ENCODE results near the gene NR5A2.
A peak's percentile ranks its signal among the peaks of the same experiment; 100 is the strongest.

Gene NR5A2

DNA sequence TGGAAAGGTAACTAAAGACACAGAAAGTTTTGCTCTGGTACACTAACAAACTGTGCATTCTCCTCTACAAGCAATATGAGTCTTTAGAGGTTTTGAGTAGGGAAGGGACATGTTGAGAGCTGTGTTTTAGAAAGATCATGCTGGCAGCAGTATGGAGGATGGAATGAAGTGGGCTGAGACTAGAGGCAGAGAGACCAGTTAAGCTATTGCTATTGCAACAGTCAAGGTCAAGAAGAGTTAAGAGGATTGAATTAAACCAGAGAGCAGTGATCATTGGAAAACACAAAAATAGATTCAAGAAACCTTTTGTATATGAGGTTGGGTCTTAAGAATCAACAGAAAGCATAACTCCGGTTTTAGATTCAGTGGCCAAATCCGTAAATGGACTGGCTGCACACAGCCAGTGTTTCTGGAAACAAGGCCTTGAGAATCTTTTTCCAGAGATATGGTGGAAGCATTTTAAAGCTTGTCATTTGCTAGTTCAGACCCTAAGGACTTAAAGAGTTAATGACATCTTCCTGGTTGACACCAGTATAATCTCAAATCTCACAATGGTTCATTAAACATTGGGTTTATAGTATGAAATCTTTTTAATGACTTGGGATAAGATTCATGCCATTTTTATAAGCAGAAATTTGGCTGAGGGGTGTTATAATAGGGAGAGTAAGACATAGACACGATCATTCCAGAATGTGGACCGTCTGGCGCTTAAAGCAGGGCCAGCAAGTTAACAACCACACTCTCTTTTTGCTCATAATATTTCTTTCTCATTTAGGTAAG lies 177.9 kb downstream of the NR5A2 start:
- Mint-ChIP-seq H3K36me3 (no peaks in the 10 kb centered on the region), H3K4me1 (peaks cover 4% of the 10 kb centered on the region), H3K27ac (no peak overlapping the region), H3K9me3 (no peaks in the 10 kb centered on the region), H3K4me3 (no peak overlapping the region)
- no peak for DNase-seq (ENCODE audit: low spot score in 2 of 2)
- no peak for ATAC-seq

DNA sequence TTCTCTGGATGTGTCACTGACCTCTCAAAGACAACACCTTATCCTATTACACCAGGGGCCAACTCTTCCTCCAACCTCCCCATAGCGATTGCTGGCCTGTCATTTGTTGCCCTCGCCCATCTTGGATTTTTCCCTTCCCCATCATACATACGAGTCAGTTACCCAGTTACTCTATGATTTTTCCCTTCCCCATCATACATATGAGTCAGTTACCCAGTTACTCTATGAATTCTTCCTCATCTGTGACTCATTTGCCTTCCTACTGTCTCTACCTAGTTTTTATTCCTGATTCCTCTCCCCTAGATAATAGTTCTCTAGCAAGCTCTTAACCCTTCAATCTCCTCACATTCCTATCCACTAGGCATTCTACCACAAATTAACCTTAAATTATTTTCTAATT lies 178.8 kb downstream of the NR5A2 start:
- Mint-ChIP-seq H3K36me3 (no peaks in the 10 kb centered on the region), H3K27ac (no peak overlapping the region), H3K9me3 (no peaks in the 10 kb centered on the region), H3K4me1 (peaks cover 4% of the 10 kb centered on the region), H3K4me3 (no peak overlapping the region)
- no peak for DNase-seq (ENCODE audit: low spot score in 2 of 2)
- ATAC-seq, result peak; percentile 36

- DNase-seq (ENCODE audit: low spot score in 2 of 2) (no peak), ATAC-seq (no peak)
- H3K9me3 Mint-ChIP-seq, result no peaks in the 10 kb centered on the region
- H3K27ac Mint-ChIP-seq, result no peak overlapping the region
- peaks cover 4% of the 10 kb centered on the region for H3K4me1 Mint-ChIP-seq
- H3K4me3 Mint-ChIP-seq, result no peak overlapping the region
- H3K36me3 Mint-ChIP-seq, result no peaks in the 10 kb centered on the region
Observed at GRCh38 chr1:200206761-200207160, 179.3 kb downstream of the NR5A2 start.

- Mint-ChIP-seq H3K9me3 (no peaks in the 10 kb centered on the region), H3K4me1 (peaks cover 4% of the 10 kb centered on the region), H3K4me3 (no peak overlapping the region), H3K27ac (no peak overlapping the region), H3K36me3 (no peaks in the 10 kb centered on the region)
- no peak for DNase-seq (ENCODE audit: low spot score in 2 of 2)
- peak; percentile 89 for ATAC-seq
Observed at GRCh38 chr1:200207711-200208126, 180.2 kb downstream of the NR5A2 start.

- ATAC-seq (no peak), DNase-seq (ENCODE audit: low spot score in 2 of 2) (no peak)
- Mint-ChIP-seq H3K9me3 (peaks cover 4% of the 10 kb centered on the region), H3K4me3 (no peak overlapping the region), H3K27ac (no peak overlapping the region), H3K36me3 (no peaks in the 10 kb centered on the region), H3K4me1 (peaks cover 4% of the 10 kb centered on the region)
Observed at GRCh38 chr1:200211157-200211556, 183.6 kb downstream of the NR5A2 start.

DNA sequence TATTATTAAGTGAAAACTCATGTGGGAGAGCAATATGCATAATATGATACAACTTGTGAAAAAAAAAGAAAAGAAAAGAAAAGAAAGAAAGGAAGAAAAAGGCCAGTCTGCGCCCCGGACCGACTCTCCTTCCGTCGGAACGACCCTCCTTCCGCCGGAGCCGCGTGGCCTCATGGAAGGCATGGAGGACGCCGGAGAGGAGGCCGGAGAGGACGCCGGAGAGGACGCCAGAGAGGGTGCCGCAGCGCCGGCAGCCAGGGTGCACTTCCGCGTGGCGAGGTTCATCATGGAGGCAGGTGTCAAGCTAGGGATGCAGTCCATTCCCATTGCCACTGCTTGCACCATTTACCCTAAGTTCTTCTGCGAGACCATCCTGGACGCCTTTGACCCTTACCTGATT lies 185.9 kb downstream of the NR5A2 start:
- Mint-ChIP-seq H3K27ac (no peak overlapping the region), H3K4me1 (no peaks in the 10 kb centered on the region), H3K9me3 (peaks cover 4% of the 10 kb centered on the region), H3K36me3 (no peaks in the 10 kb centered on the region), H3K4me3 (no peak overlapping the region)
- DNase-seq (ENCODE audit: low spot score in 2 of 2), result no peak
- no peak for ATAC-seq

DNA sequence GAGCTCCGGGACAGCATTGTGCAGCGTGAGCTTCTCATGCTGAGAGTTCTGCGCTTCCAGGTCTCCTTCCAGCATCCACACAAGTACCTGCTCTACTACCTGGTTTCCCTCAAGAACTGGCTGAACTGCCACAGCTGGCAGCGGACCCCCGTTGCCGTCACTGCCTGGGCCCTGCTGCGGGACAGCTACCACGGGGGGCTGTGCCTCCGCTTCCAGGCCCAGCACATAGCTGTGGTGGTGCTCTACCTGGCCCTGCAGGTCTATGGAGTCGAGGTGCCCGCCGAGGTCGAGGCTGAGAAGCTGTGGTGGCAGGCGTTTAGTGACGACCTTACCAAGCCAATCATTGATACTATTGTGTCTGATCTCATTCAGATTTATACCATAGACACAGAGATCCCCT lies 186.4 kb downstream of the NR5A2 start:
- ATAC-seq, result no peak
- DNase-seq (ENCODE audit: low spot score in 2 of 2), result no peak
- H3K27ac Mint-ChIP-seq, result no peak overlapping the region
- no peaks in the 10 kb centered on the region for H3K4me1 Mint-ChIP-seq
- no peak overlapping the region for H3K4me3 Mint-ChIP-seq
- H3K9me3 Mint-ChIP-seq, result peaks cover 4% of the 10 kb centered on the region
- no peaks in the 10 kb centered on the region for H3K36me3 Mint-ChIP-seq

DNA sequence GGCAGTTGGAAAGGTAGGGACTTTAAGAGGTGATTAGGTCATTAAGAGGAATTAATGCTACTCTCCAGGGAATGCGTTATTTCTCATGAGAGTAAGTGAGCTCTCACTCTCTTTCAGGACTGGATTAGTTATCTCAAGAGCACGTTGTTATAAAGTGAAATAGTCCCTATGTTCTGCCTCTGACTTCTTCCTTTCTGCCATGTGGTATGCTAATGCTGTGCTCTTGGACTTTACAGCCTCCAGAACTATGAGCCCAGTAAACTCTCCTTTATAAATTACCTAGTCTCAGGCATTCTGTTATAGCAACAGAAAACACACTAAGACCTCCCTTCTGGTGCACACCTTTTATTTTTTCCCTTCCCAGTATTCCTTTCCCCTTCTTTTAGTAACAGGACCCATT lies 187.8 kb downstream of the NR5A2 start:
- H3K4me3 Mint-ChIP-seq, result no peak overlapping the region
- DNase-seq (ENCODE audit: low spot score in 2 of 2), result no peak
- peaks cover 4% of the 10 kb centered on the region for H3K9me3 Mint-ChIP-seq
- H3K27ac Mint-ChIP-seq, result no peak overlapping the region
- H3K36me3 Mint-ChIP-seq, result no peaks in the 10 kb centered on the region
- no peaks in the 10 kb centered on the region for H3K4me1 Mint-ChIP-seq
- ATAC-seq, result no peak

DNA sequence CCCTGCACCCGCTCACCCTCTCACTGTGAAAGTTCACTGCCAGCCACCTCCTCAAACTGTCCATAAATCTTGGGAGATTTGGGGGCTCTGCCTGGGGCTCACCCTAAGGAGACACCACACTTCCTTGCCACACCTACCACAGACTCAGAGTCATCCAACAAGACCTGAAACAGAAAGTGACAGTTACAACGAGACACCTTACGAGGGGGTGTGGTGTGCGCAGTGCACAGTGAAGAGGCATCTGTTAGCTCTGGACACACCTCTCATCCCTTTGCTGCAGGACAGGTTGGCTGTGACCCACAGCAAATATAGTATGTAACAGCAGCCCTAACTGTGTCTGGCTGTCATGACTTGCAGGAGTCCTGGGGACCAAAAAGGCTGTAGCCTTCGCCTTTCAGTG lies 190.2 kb downstream of the NR5A2 start:
- H3K27ac Mint-ChIP-seq, result no peak overlapping the region
- H3K4me1 Mint-ChIP-seq, result peaks cover 7% of the 10 kb centered on the region

DNA sequence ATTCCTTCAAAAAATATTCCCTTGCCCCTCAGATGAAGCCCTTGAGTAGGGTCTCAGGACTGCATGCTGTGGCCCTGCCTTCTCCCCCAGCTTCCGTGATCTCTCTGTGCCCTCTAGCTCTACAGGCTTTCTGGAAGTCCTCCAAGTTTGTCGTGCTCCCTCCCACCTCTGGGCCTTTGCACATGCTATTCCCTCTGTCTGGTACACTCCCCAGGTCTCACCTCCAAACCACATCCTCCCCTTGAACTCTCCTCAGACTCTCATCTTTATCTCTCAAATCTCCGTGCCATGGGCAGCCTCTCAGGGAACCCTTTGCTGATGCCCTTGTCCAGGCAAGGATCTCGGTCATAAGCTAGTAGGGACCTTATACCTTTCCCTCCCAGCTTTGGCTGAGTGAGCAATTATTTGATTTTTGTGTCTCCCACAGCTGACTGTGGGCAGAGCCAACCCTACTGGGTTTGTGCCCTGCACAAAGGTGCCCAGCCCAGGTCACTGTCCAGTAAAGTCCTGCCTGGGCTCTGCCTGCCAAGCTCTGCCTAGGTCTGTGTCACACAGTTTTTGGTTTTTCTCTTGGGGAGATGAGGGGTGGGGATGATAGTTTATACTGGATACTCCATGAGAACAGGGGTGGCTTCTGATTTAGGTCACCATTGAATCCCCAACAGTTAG lies 194.2 kb downstream of the NR5A2 start:
- Mint-ChIP-seq H3K36me3 (no peaks in the 10 kb centered on the region), H3K4me3 (no peak overlapping the region), H3K27ac (peak overlapping the region; percentile 63), H3K4me1 (peaks cover 19% of the 10 kb centered on the region), H3K9me3 (peaks cover 3% of the 10 kb centered on the region)
- DNase-seq (ENCODE audit: low spot score in 2 of 2) (no peak), ATAC-seq (no peak)

More for the DNA sequence above, 190.2 kb downstream of the NR5A2 start:
- Mint-ChIP-seq H3K36me3 (no peaks in the 10 kb centered on the region), H3K4me3 (no peak overlapping the region), H3K9me3 (peaks cover 7% of the 10 kb centered on the region)
- ATAC-seq, result peak; percentile 79
- DNase-seq (ENCODE audit: low spot score in 2 of 2), result no peak

GRCh38 chr1:200223207-200223606 lies 195.7 kb downstream of the NR5A2 start:
- Mint-ChIP-seq H3K36me3 (no peaks in the 10 kb centered on the region), H3K4me1 (peaks cover 22% of the 10 kb centered on the region), H3K27ac (no peak overlapping the region), H3K4me3 (no peak overlapping the region), H3K9me3 (peaks cover 3% of the 10 kb centered on the region)
- DNase-seq (ENCODE audit: low spot score in 2 of 2) (no peak), ATAC-seq (no peak)

- no peak overlapping the region for H3K4me3 Mint-ChIP-seq
- no peak for ATAC-seq
- H3K27ac Mint-ChIP-seq, result no peak overlapping the region
- peaks cover 3% of the 10 kb centered on the region for H3K9me3 Mint-ChIP-seq
- H3K36me3 Mint-ChIP-seq, result no peaks in the 10 kb centered on the region
- peaks cover 22% of the 10 kb centered on the region for H3K4me1 Mint-ChIP-seq
- DNase-seq (ENCODE audit: low spot score in 2 of 2), result no peak
Observed at GRCh38 chr1:200223613-200224012, 196.1 kb downstream of the NR5A2 start.

DNA sequence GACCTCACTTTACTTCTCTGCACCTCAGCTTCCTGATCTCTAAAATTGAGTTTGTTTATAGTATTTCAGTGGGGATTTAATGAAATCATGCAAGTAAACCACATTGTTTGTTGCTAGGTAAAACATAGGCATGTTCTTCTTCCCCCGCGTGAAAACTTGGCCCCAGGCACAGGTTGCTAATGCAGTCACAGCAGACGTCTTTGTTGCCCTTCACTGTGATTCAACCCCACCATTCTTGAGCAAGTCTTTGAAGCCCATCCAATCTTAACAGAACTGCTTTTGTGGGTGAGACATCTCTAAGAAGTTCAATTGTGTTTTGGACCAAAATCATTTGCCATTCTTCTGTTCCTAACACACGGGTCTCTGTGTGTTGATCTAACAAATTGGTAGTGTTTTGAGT lies 196.8 kb downstream of the NR5A2 start:
- Mint-ChIP-seq H3K36me3 (no peaks in the 10 kb centered on the region), H3K4me1 (peaks cover 22% of the 10 kb centered on the region), H3K4me3 (no peak overlapping the region), H3K9me3 (peaks cover 3% of the 10 kb centered on the region), H3K27ac (no peak overlapping the region)
- DNase-seq (ENCODE audit: low spot score in 2 of 2) (no peak), ATAC-seq (no peak)

- no peaks in the 10 kb centered on the region for H3K36me3 Mint-ChIP-seq
- H3K4me3 Mint-ChIP-seq, result peak overlapping the region; percentile 26
- peaks cover 3% of the 10 kb centered on the region for H3K9me3 Mint-ChIP-seq
- H3K4me1 Mint-ChIP-seq, result peaks cover 21% of the 10 kb centered on the region
- ATAC-seq, result peak; percentile 75
- no peak overlapping the region for H3K27ac Mint-ChIP-seq
- DNase-seq (ENCODE audit: low spot score in 2 of 2), result no peak
Observed at GRCh38 chr1:200226268-200226968, 198.9 kb downstream of the NR5A2 start.

DNA sequence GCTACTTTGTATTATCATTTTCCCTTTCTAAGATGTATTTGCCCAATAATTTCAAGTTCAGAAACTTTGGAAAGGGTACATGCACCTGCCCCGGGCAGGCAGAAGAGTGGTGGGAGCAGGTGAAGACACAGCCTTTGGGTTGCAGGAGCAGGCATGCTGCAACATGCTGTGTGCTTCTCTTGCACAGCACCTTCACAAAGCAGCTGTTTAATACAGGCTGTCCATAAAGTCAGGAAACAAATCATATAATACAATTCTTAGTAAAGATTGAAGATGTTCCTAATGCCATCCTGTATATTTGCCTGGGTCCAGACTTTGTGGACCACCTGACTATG lies 199.4 kb downstream of the NR5A2 start:
- DNase-seq (ENCODE audit: low spot score in 2 of 2), result no peak
- Mint-ChIP-seq H3K27ac (no peak overlapping the region), H3K36me3 (no peaks in the 10 kb centered on the region), H3K9me3 (no peaks in the 10 kb centered on the region), H3K4me1 (peaks cover 16% of the 10 kb centered on the region), H3K4me3 (peak overlapping the region; percentile 26)
- no peak for ATAC-seq
